Osteocyte (in vitro differentiated cells): ENCODE results near the gene EFNB3. TPM values are rescaled to one million over a fixed set of nuclear protein-coding genes. Genes with fewer than 3 reads are reported as not detected.

Source experiments
- DNase-seq: peaks from one replicate; pipeline ENCODE4 v3.0.0; 2021; ENCODE audit warnings: mixed read lengths; ENCODE audit not compliant: unreplicated experiment; ENCODE audit errors: extremely low spot score
- H3K27ac Mint-ChIP-seq: one replicate; pipeline ENCODE4 v1.8.0; 2021; ENCODE audit warnings: mild to moderate bottlenecking, mixed read lengths; ENCODE audit not compliant: unreplicated experiment
- H3K27me3 Mint-ChIP-seq: one replicate; pipeline ENCODE4 v1.8.0; 2021; ENCODE audit warnings: mixed read lengths; ENCODE audit not compliant: unreplicated experiment
- H3K36me3 Mint-ChIP-seq: one replicate; pipeline ENCODE4 v1.8.0; 2021; ENCODE audit warnings: mixed read lengths; ENCODE audit not compliant: unreplicated experiment
- H3K4me1 Mint-ChIP-seq: one replicate; pipeline ENCODE4 v1.8.0; 2021; ENCODE audit warnings: mixed read lengths; ENCODE audit not compliant: unreplicated experiment
- H3K4me3 Mint-ChIP-seq: one replicate; pipeline ENCODE4 v1.8.0; 2021; ENCODE audit warnings: mild to moderate bottlenecking, moderate library complexity, mixed read lengths; ENCODE audit not compliant: unreplicated experiment
- H3K9me3 Mint-ChIP-seq: one replicate; pipeline ENCODE4 v1.8.0; 2021; ENCODE audit warnings: mixed read lengths; ENCODE audit not compliant: unreplicated experiment
- CTCF ChIP-seq: fragments of 200-600 bp; sonication (generic); IDR thresholded peaks from 2 replicates; pipeline ENCODE4 v1.5.0; 2021; ENCODE audit warnings: antibody characterized with exemption, mild to moderate bottlenecking, moderate library complexity
- total RNA-seq: library from RNA; stranded (reverse); gene quantifications from 2 replicates; pipeline ENCODE4 v1.2.1, GENCODE V29; 2021

EFNB3 gene
- total RNA-seq, 1 donor from 2014 or later, result 12.7 TPM

- Mint-ChIP-seq H3K27ac (no peak overlapping the region), H3K27me3 (no peaks in the 10 kb centered on the region), H3K4me1 (no peaks in the 10 kb centered on the region), H3K9me3 (no peaks in the 10 kb centered on the region), H3K4me3 (no peak overlapping the region), H3K36me3 (peaks cover 29% of the 10 kb centered on the region)
- no peak for DNase-seq
- TF ChIP-seq CTCF, result no peak
Observed at GRCh38 chr17:7668482-7668881, 36.5 kb upstream of the EFNB3 start.

GRCh38 chr17:7673239-7673638, 31.8 kb upstream of the EFNB3 start:
- no peak overlapping the region for H3K4me3 Mint-ChIP-seq
- H3K4me1 Mint-ChIP-seq, result peaks cover 2% of the 10 kb centered on the region
- DNase-seq, result no peak
- no peaks in the 10 kb centered on the region for H3K27me3 Mint-ChIP-seq
- peaks cover 38% of the 10 kb centered on the region for H3K36me3 Mint-ChIP-seq
- peaks cover 6% of the 10 kb centered on the region for H3K9me3 Mint-ChIP-seq
- H3K27ac Mint-ChIP-seq, result no peak overlapping the region
- peak; percentile 53 for TF ChIP-seq CTCF

GRCh38 chr17:7674934-7675333, 30.1 kb upstream of the EFNB3 start:
- DNase-seq, result no peak
- TF ChIP-seq CTCF, result no peak
- peaks cover 6% of the 10 kb centered on the region for H3K9me3 Mint-ChIP-seq
- H3K4me1 Mint-ChIP-seq, result peaks cover 2% of the 10 kb centered on the region
- H3K27ac Mint-ChIP-seq, result no peak overlapping the region
- H3K36me3 Mint-ChIP-seq, result peaks cover 36% of the 10 kb centered on the region
- H3K4me3 Mint-ChIP-seq, result no peak overlapping the region
- H3K27me3 Mint-ChIP-seq, result no peaks in the 10 kb centered on the region

GRCh38 chr17:7676533-7676932, 28.5 kb upstream of the EFNB3 start:
- peaks cover 6% of the 10 kb centered on the region for H3K9me3 Mint-ChIP-seq
- no peak overlapping the region for H3K4me3 Mint-ChIP-seq
- no peak for TF ChIP-seq CTCF
- peaks cover 30% of the 10 kb centered on the region for H3K36me3 Mint-ChIP-seq
- H3K27ac Mint-ChIP-seq, result no peak overlapping the region
- H3K27me3 Mint-ChIP-seq, result no peaks in the 10 kb centered on the region
- no peak for DNase-seq
- H3K4me1 Mint-ChIP-seq, result peaks cover 2% of the 10 kb centered on the region

- TF ChIP-seq CTCF, result no peak
- peaks cover 2% of the 10 kb centered on the region for H3K4me1 Mint-ChIP-seq
- no peaks in the 10 kb centered on the region for H3K27me3 Mint-ChIP-seq
- no peak for DNase-seq
- no peak overlapping the region for H3K27ac Mint-ChIP-seq
- H3K36me3 Mint-ChIP-seq, result peaks cover 26% of the 10 kb centered on the region
- no peak overlapping the region for H3K4me3 Mint-ChIP-seq
- H3K9me3 Mint-ChIP-seq, result peaks cover 6% of the 10 kb centered on the region
Observed at GRCh38 chr17:7677388-7678067, 27.5 kb upstream of the EFNB3 start.
